GM23338 (cell line): ENCODE data around the gene UPK1A. TPM values are rescaled to one million over a fixed set of nuclear protein-coding genes. Genes with fewer than 3 reads are reported as not detected.

Experiments
- ATAC-seq: fragments of 200-7000 bp; cut with Tn5 transposase; 3 replicates; pipeline ENCODE4 v1.9.1; 2020
- DNase-seq: peaks from one replicate; pipeline ENCODE4 v3.0.0-alpha.2; 2015; ENCODE audit warnings: low spot score
- H2AFZ ChIP-seq: fragments of 200-600 bp; sonication (generic); 2 replicates; pipeline ENCODE4 v1.8.0; 2016; ENCODE audit warnings: antibody characterized with exemption, mild to moderate bottlenecking, moderate library complexity
- H3F3A ChIP-seq: fragments of 200-600 bp; sonication (generic); replicated peaks from 2 replicates; pipeline ENCODE4 v1.8.0; 2017; ENCODE audit warnings: antibody characterized with exemption, mixed run types, low read depth
- H3K27ac ChIP-seq: fragments of 200-600 bp; sonication (generic); 2 replicates; pipeline ENCODE4 v1.6.1; 2016; ENCODE audit warnings: low read depth
- H3K27me3 ChIP-seq: fragments of 200-600 bp; sonication (generic); 2 replicates; pipeline ENCODE4 v1.8.0; 2016; ENCODE audit warnings: mild to moderate bottlenecking, mixed run types, moderate library complexity; ENCODE audit not compliant: insufficient read depth
- H3K36me3 ChIP-seq: fragments of 200-600 bp; sonication (generic); 2 replicates; pipeline ENCODE4 v1.8.0; 2016; ENCODE audit warnings: mild to moderate bottlenecking; ENCODE audit not compliant: insufficient read depth
- H3K4me1 ChIP-seq: fragments of 200-600 bp; sonication (generic); 2 replicates; pipeline ENCODE4 v1.8.0; 2016; ENCODE audit warnings: mild to moderate bottlenecking, moderate library complexity; ENCODE audit not compliant: insufficient read depth
- H3K4me2 ChIP-seq: fragments of 200-600 bp; sonication (generic); 2 replicates; pipeline ENCODE4 v1.7.1; 2017; ENCODE audit warnings: mixed run types
- H3K4me3 ChIP-seq: fragments of 200-600 bp; sonication (generic); 2 replicates; pipeline ENCODE4 v1.6.1; 2016; ENCODE audit warnings: mixed run types
- H3K79me2 ChIP-seq: fragments of 200-600 bp; sonication (generic); replicated peaks from 2 replicates; pipeline ENCODE4 v1.8.0; 2017; ENCODE audit warnings: mild to moderate bottlenecking; ENCODE audit not compliant: insufficient read depth
- H3K9me2 ChIP-seq: fragments of 200-600 bp; sonication (generic); 2 replicates; pipeline ENCODE4 v1.8.0; 2017; ENCODE audit not compliant: insufficient read depth
- H4K20me1 ChIP-seq: fragments of 200-600 bp; sonication (generic); replicated peaks from 2 replicates; pipeline ENCODE4 v1.8.0; 2017; ENCODE audit warnings: mild to moderate bottlenecking; ENCODE audit not compliant: insufficient read depth
- H3K27ac Mint-ChIP-seq: 2 replicates; pipeline ENCODE4 v1.8.0; 2020; ENCODE audit warnings: inconsistent platforms, mild to moderate bottlenecking, moderate library complexity, mixed read lengths
- H3K27me3 Mint-ChIP-seq: 3 replicates; pipeline ENCODE4 v1.8.0; 2022; ENCODE audit warnings: low read depth, mild to moderate bottlenecking, moderate library complexity, mixed read lengths, inconsistent platforms; ENCODE audit not compliant: insufficient read depth, poor library complexity
- H3K36me3 Mint-ChIP-seq: 3 replicates; pipeline ENCODE4 v1.8.0; 2021; ENCODE audit warnings: low read depth, mild to moderate bottlenecking, inconsistent platforms, moderate library complexity, mixed read lengths
- H3K4me1 Mint-ChIP-seq: 3 replicates; pipeline ENCODE4 v1.8.0; 2020; ENCODE audit warnings: mild to moderate bottlenecking, inconsistent platforms, mixed read lengths
- H3K4me3 Mint-ChIP-seq: 3 replicates; pipeline ENCODE4 v1.8.0; 2021; ENCODE audit warnings: moderate library complexity, mild to moderate bottlenecking, inconsistent platforms, mixed read lengths
- H3K9me3 Mint-ChIP-seq: 3 replicates; pipeline ENCODE4 v1.8.0; 2020; ENCODE audit warnings: moderate library complexity, mild to moderate bottlenecking, inconsistent platforms, mixed read lengths
- CTCF ChIP-seq, 2 experiments: fragments of 200-600 bp in 1 of 2; sonication (generic) in 1 of 2; conservative IDR thresholded peaks; 2 replicates each; pipeline versions ENCODE4 v1.5.1 to v1.6.1; 2016 to 2017; ENCODE audit warnings: antibody characterized with exemption in 2 of 2, low read depth in 2 of 2, mild to moderate bottlenecking in 2 of 2, moderate library complexity in 1 of 2
- ETS1 ChIP-seq: IDR thresholded peaks from 2 replicates; pipeline ENCODE4 v1.6.1; 2016; ENCODE audit warnings: antibody characterized with exemption
- EZH2 ChIP-seq: fragments of 200-600 bp; sonication (generic); IDR thresholded peaks from one replicate; pipeline ENCODE4 v1.8.0; 2017; ENCODE audit warnings: antibody characterized with exemption, mild to moderate bottlenecking, low read depth; ENCODE audit not compliant: unreplicated experiment
- EZH2phosphoT487 ChIP-seq: fragments of 200-600 bp; sonication (generic); IDR thresholded peaks from one replicate; pipeline ENCODE4 v1.8.1; 2018; ENCODE audit warnings: antibody characterized with exemption; ENCODE audit not compliant: unreplicated experiment
- NANOG ChIP-seq: IDR thresholded peaks from 2 replicates; pipeline ENCODE4 v1.6.1; 2016; ENCODE audit warnings: antibody characterized with exemption, borderline replicate concordance
- POLR2AphosphoS5 ChIP-seq: IDR thresholded peaks from 2 replicates; pipeline ENCODE4 v1.6.1; 2016; ENCODE audit warnings: antibody characterized with exemption, low read depth
- STAT1 ChIP-seq: IDR thresholded peaks from one replicate; pipeline ENCODE4 v1.6.1; 2016; ENCODE audit warnings: antibody characterized with exemption; ENCODE audit not compliant: unreplicated experiment
- ZNF114 ChIP-seq: fragments of 250-450 bp; sonication (Bioruptor Pico); IDR thresholded peaks from 2 replicates; pipeline ENCODE4 v1.5.0; 2020; ENCODE audit warnings: mild to moderate bottlenecking, moderate library complexity
- ZNF331 ChIP-seq: fragments of 250-450 bp; sonication (Bioruptor Pico); IDR thresholded peaks from 2 replicates; pipeline ENCODE4 v1.5.0; 2020; ENCODE audit warnings: low read depth, mild to moderate bottlenecking, moderate library complexity
- polyA plus RNA-seq: library from polyadenylated mRNA; unstranded; fragments of >200 nt; fragmentation: Nextera tagmentation; extraction: Ambion mirVana; gene quantifications from 2 replicates; pipeline ENCODE4 v1.2.1, GENCODE V29; 2016
- total RNA-seq: library from RNA; depleted of rRNA; stranded (reverse); fragments of >200 nt; shearing (Covaris generic); gene quantifications from 2 replicates; pipeline ENCODE4 v1.2.3, GENCODE V29; 2014
- TF ChIP-seq, protein P1 (sequence below): IDR thresholded peaks from one replicate; pipeline ENCODE4 v1.6.1; 2018; ENCODE audit warnings: antibody characterized with exemption; ENCODE audit not compliant: unreplicated experiment

Gene UPK1A
- total and polyA plus RNA-seq, 2 experiments from 2014 or later, result 0.42 to 1.5 TPM

DNA sequence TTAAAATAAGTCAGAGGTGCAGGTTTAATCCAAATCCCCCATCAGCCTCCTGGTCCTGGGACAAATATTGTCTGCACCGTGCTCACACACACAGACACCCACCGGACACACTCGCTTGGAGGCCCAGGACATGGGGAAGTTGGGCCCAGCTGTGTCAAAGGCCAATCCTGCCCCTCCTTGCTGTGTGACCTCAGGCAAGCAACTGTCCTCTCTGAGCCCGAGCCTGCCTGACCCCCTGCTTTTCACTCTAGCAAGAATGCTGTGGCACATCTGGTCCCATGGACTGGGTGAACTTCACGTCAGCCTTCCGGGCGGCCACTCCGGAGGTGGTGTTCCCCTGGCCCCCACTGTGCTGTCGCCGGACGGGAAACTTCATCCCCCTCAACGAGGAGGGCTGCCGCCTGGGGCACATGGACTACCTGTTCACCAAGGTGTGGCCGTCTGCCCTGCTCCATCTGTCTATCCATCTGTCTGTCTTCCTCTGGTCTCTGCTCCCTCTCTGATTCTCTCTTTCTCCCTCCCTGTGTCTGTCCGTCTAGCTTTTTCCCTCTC is 9.3 kb downstream of the UPK1A start:
- Histone ChIP-seq H3K4me1 (no peaks in the 10 kb centered on the region; the same call in 1 of the 2 replicates), H3K27ac (no peak overlapping the region), H3K4me2 (no peak overlapping the region), H3F3A (0 out of 2 replicates have a peak, but pooled peaks cover 3% of the 10 kb centered on the region), H2AFZ (no peak overlapping the region), H3K27me3 (no peaks in the 10 kb centered on the region), H4K20me1 (no peaks in the 10 kb centered on the region), H3K9me2 (no peaks in the 10 kb centered on the region), H3K36me3 (no peaks in the 10 kb centered on the region), H3K4me3 (no peak overlapping the region), H3K79me2 (no peaks in the 10 kb centered on the region)
- Mint-ChIP-seq H3K27ac (no peak overlapping the region), H3K9me3 (no peaks in the 10 kb centered on the region; the same call in 2 of the 3 replicates), H3K27me3 (peaks cover 14% of the 10 kb centered on the region), H3K36me3 (no peaks in the 10 kb centered on the region; the same call in 2 of the 3 replicates), H3K4me1 (peaks cover 3% of the 10 kb centered on the region; the same call in 1 of the 3 replicates), H3K4me3 (no peak overlapping the region)
- TF ChIP-seq, protein P1, sequence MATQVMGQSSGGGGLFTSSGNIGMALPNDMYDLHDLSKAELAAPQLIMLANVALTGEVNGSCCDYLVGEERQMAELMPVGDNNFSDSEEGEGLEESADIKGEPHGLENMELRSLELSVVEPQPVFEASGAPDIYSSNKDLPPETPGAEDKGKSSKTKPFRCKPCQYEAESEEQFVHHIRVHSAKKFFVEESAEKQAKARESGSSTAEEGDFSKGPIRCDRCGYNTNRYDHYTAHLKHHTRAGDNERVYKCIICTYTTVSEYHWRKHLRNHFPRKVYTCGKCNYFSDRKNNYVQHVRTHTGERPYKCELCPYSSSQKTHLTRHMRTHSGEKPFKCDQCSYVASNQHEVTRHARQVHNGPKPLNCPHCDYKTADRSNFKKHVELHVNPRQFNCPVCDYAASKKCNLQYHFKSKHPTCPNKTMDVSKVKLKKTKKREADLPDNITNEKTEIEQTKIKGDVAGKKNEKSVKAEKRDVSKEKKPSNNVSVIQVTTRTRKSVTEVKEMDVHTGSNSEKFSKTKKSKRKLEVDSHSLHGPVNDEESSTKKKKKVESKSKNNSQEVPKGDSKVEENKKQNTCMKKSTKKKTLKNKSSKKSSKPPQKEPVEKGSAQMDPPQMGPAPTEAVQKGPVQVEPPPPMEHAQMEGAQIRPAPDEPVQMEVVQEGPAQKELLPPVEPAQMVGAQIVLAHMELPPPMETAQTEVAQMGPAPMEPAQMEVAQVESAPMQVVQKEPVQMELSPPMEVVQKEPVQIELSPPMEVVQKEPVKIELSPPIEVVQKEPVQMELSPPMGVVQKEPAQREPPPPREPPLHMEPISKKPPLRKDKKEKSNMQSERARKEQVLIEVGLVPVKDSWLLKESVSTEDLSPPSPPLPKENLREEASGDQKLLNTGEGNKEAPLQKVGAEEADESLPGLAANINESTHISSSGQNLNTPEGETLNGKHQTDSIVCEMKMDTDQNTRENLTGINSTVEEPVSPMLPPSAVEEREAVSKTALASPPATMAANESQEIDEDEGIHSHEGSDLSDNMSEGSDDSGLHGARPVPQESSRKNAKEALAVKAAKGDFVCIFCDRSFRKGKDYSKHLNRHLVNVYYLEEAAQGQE, result no peak
- TF ChIP-seq ZNF114 (CRISPR knock-in tag) (no peak), STAT1 (no peak), EZH2phosphoT487 (no peak), ETS1 (no peak)
- ATAC-seq (no peak), DNase-seq (no peak)

GRCh38 chr19:35689836-35690235 is 23.5 kb downstream of the UPK1A start:
- DNase-seq (no peak), ATAC-seq (no peak)
- no peaks in the 10 kb centered on the region; the same call in 1 of the 2 replicates for H3K4me1 ChIP-seq
- no peaks in the 10 kb centered on the region for H3F3A ChIP-seq
- Mint-ChIP-seq H3K36me3 (no peaks in the 10 kb centered on the region), H3K4me3 (no peak overlapping the region), H3K27ac (no peak overlapping the region), H3K9me3 (peaks cover 3% of the 10 kb centered on the region; the same call in 1 of the 3 replicates), H3K4me1 (peaks cover 5% of the 10 kb centered on the region; the same call in 2 of the 3 replicates), H3K27me3 (peaks cover 5% of the 10 kb centered on the region)
- TF ChIP-seq POLR2AphosphoS5 (no peak), CTCF (conservative IDR thresholded peaks at IDR 0.05; ENCODE audit: low read depth in 2 of 2) (no peak), EZH2 (no peak), ZNF331 (CRISPR knock-in tag) (no peak), ETS1 (no peak), ZNF114 (CRISPR knock-in tag) (no peak), EZH2phosphoT487 (no peak), NANOG (no peak)
- TF ChIP-seq, protein P1, result no peak
- H3K36me3 ChIP-seq, result no peaks in the 10 kb centered on the region
- no peaks in the 10 kb centered on the region for H3K9me2 ChIP-seq
- H3K27me3 ChIP-seq, result no peaks in the 10 kb centered on the region
- no peak overlapping the region for H3K4me2 ChIP-seq
- H3K4me3 ChIP-seq, result no peak overlapping the region
- H3K79me2 ChIP-seq, result no peaks in the 10 kb centered on the region
- H3K27ac ChIP-seq, result no peak overlapping the region
- no peaks in the 10 kb centered on the region for H4K20me1 ChIP-seq
- no peak overlapping the region for H2AFZ ChIP-seq
